B cell (primary cell): Measurements from ENCODE around the gene GGN.
"Not testable (repeated sequence)": the region's sequence is repeated elsewhere in the genome, so short reads cannot be mapped to it uniquely, and the experiment has no call there.

Experiments used
- CTCF ChIP-seq: fragments of 200-600 bp; IDR thresholded peaks from one replicate; pipeline ENCODE4 v1.8.0; 2022; ENCODE audit warnings: antibody characterized with exemption, mild to moderate bottlenecking
- EZH2 ChIP-seq: IDR thresholded peaks from 2 replicates; pipeline ENCODE4 v1.6.1; 2012; ENCODE audit warnings: borderline replicate concordance, low read depth, mild to moderate bottlenecking, moderate library complexity, low read length; ENCODE audit not compliant: insufficient read depth, poor library complexity, severe bottlenecking

- TF ChIP-seq CTCF, EZH2: not testable (repeated sequence)
These were observed 39.3 kb upstream of the GGN start for GRCh38 chr19:38427035-38427677.
